Neural cell (in vitro differentiated cells): Measurements from ENCODE around the gene SLC25A13. TPM values are rescaled to one million over a fixed set of nuclear protein-coding genes. Genes with fewer than 3 reads are reported as not detected.

Experiments
- H2AFZ ChIP-seq: fragments of 200-600, 300-800 bp; sonication (generic), shearing (Covaris generic); 2 replicates; pipeline ENCODE4 v1.6.0; 2014; ENCODE audit warnings: low read depth, mild to moderate bottlenecking, antibody characterized with exemption, low read length, moderate library complexity
- H3F3A ChIP-seq: fragments of 200-600 bp; shearing (Covaris generic); 2 replicates; pipeline ENCODE4 v1.6.1; 2016; ENCODE audit warnings: mild to moderate bottlenecking, moderate library complexity, mixed read lengths, antibody characterized with exemption, low read length; ENCODE audit not compliant: insufficient read depth, poor library complexity, severe bottlenecking
- H3K27ac ChIP-seq: fragments of 200-600, 300-800 bp; sonication (generic), shearing (Covaris generic); 2 replicates; pipeline ENCODE4 v1.5.1; 2014; ENCODE audit warnings: mild to moderate bottlenecking, low read length, moderate library complexity
- H3K27me3 ChIP-seq: fragments of 300-800, 200-600 bp; sonication (generic), shearing (Covaris generic); 2 replicates; pipeline ENCODE4 v1.6.0; 2014; ENCODE audit warnings: mild to moderate bottlenecking, low read depth, low read length, moderate library complexity; ENCODE audit not compliant: insufficient read depth
- H3K36me3 ChIP-seq: fragments of 300-800, 200-600 bp; sonication (generic), shearing (Covaris generic); 2 replicates; pipeline ENCODE4 v1.5.1; 2014; ENCODE audit warnings: mild to moderate bottlenecking, antibody characterized with exemption, low read length, moderate library complexity; ENCODE audit not compliant: insufficient read depth
- H3K4me2 ChIP-seq: fragments of 300-800, 200-600 bp; sonication (generic), shearing (Covaris generic); 2 replicates; pipeline ENCODE4 v1.6.0; 2014; ENCODE audit warnings: mild to moderate bottlenecking, low read length
- H3K4me3 ChIP-seq: fragments of 300-800, 200-600 bp; sonication (generic), shearing (Covaris generic); 2 replicates; pipeline ENCODE4 v1.5.1; 2014; ENCODE audit warnings: mild to moderate bottlenecking, low read length, moderate library complexity
- H3K79me2 ChIP-seq: fragments of 200-600 bp; shearing (Covaris generic); replicated peaks from 2 replicates; pipeline ENCODE4 v1.6.0; 2014; ENCODE audit warnings: mild to moderate bottlenecking, low read length, moderate library complexity; ENCODE audit not compliant: insufficient read depth
- H3K9ac ChIP-seq: fragments of 300-800, 200-600 bp; sonication (generic), shearing (Covaris generic); 2 replicates; pipeline ENCODE4 v1.6.1; 2016; ENCODE audit warnings: mild to moderate bottlenecking, low read length, mixed read lengths
- H3K9me2 ChIP-seq: fragments of 200-600 bp; shearing (Covaris generic); 2 replicates; pipeline ENCODE4 v1.6.1; 2016; ENCODE audit warnings: mild to moderate bottlenecking, low read length, mixed read lengths; ENCODE audit not compliant: insufficient read depth
- H3K9me3 ChIP-seq: fragments of 200-600, 300-800 bp; sonication (generic), shearing (Covaris generic); 2 replicates; pipeline ENCODE4 v1.6.1; 2016; ENCODE audit warnings: mild to moderate bottlenecking, mixed run types, low read length, moderate library complexity, mixed read lengths
- H4K20me1 ChIP-seq: fragments of 200-600 bp; shearing (Covaris generic); 2 replicates; pipeline ENCODE4 v1.6.1; 2016; ENCODE audit warnings: mild to moderate bottlenecking, mixed run types; ENCODE audit not compliant: insufficient read depth
- CTCF ChIP-seq: fragments of 450-650 bp; IDR thresholded peaks from 2 replicates; pipeline ENCODE4 v1.5.1; 2014; ENCODE audit warnings: antibody characterized with exemption, mild to moderate bottlenecking, moderate library complexity; ENCODE audit not compliant: poor library complexity, severe bottlenecking
- EP300 ChIP-seq: fragments of 450-650 bp; conservative IDR thresholded peaks from 2 replicates; pipeline ENCODE4 v1.6.1; 2014; ENCODE audit warnings: antibody characterized with exemption, mild to moderate bottlenecking, moderate library complexity; ENCODE audit not compliant: poor library complexity, severe bottlenecking
- EZH2 ChIP-seq: fragments of 200-600, 300-800 bp; shearing (Covaris generic), sonication (generic); IDR thresholded peaks from 2 replicates; pipeline ENCODE4 v1.6.1; 2014; ENCODE audit warnings: antibody characterized with exemption, low read length, borderline replicate concordance, mild to moderate bottlenecking; ENCODE audit not compliant: insufficient read depth, poor library complexity, severe bottlenecking
- MXI1 ChIP-seq: fragments of 450-650 bp; conservative IDR thresholded peaks from 2 replicates; pipeline ENCODE4 v1.6.1; 2014; ENCODE audit warnings: antibody characterized with exemption, mild to moderate bottlenecking; ENCODE audit not compliant: poor library complexity, severe bottlenecking
- POLR2AphosphoS5 ChIP-seq: IDR thresholded peaks from 2 replicates; pipeline ENCODE4 v1.6.1; 2012
- RAD21 ChIP-seq: fragments of 450-650 bp; conservative IDR thresholded peaks from 2 replicates; pipeline ENCODE4 v1.6.1; 2014; ENCODE audit warnings: antibody characterized with exemption, mild to moderate bottlenecking, moderate library complexity
- REST ChIP-seq: IDR thresholded peaks from 2 replicates; pipeline ENCODE4 v1.6.1; 2012; ENCODE audit warnings: borderline replicate concordance
- SMC3 ChIP-seq: fragments of 450-650 bp; conservative IDR thresholded peaks from 2 replicates; pipeline ENCODE4 v1.6.1; 2014; ENCODE audit warnings: antibody characterized with exemption, mild to moderate bottlenecking, moderate library complexity; ENCODE audit not compliant: poor library complexity
- TAF1 ChIP-seq: IDR thresholded peaks from 2 replicates; pipeline ENCODE4 v1.6.1; 2012; ENCODE audit warnings: low read depth
- polyA plus RNA-seq: library from polyadenylated mRNA; depleted of rRNA; stranded (reverse); fragments of >200 nt; gene quantifications from 2 replicates; pipeline ENCODE4 v1.2.3, GENCODE V29; 2014

The SLC25A13 gene
- polyA plus RNA-seq, 1 donor from 2014 or later = 20.2 TPM

DNA sequence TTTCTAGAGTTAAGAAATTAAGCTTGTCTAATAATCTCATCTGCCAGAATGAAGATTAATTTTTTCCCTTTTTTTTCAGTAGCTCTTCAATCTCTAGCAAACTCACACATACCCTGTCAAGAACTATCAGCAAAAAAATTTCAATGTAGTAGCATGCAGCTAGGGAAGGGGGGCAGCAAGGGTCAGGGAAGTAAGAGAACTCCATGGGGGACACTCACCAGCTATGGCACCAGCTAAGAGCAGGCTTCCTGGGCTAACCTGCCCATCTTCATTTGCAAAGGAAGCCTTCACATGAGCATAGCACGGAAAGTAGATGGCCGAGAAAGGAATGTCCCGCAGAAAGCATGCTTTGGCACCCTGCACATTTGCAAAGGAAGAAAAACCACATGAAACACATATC is 190.4 kb downstream of the SLC25A13 start:
- Histone ChIP-seq H3K27me3 (no peaks in the 10 kb centered on the region), H3F3A (no peaks in the 10 kb centered on the region), H3K9me2 (no peaks in the 10 kb centered on the region), H2AFZ (no peak overlapping the region), H3K9me3 (no peaks in the 10 kb centered on the region), H4K20me1 (no peaks in the 10 kb centered on the region), H3K4me2 (no peak overlapping the region), H3K27ac (no peak overlapping the region), H3K4me3 (no peak overlapping the region), H3K9ac (no peak overlapping the region), H3K36me3 (no peaks in the 10 kb centered on the region), H3K79me2 (no peaks in the 10 kb centered on the region)
- TF ChIP-seq EP300 (no peak), TAF1 (no peak), EZH2 (no peak), POLR2AphosphoS5 (no peak), CTCF (no peak), MXI1 (no peak), REST (no peak), SMC3 (no peak), RAD21 (no peak)

GRCh38 chr7:96127746-96128145 is 194.2 kb downstream of the SLC25A13 start:
- TF ChIP-seq MXI1 = no peak
- TF ChIP-seq POLR2AphosphoS5 = no peak
- no peak for TF ChIP-seq SMC3
- TF ChIP-seq CTCF = no peak
- TF ChIP-seq REST = no peak
- no peak for TF ChIP-seq EZH2
- no peak for TF ChIP-seq RAD21
- no peak for TF ChIP-seq EP300
- no peak for TF ChIP-seq TAF1
- Histone ChIP-seq H2AFZ (no peak overlapping the region), H4K20me1 (no peaks in the 10 kb centered on the region), H3K27ac (no peak overlapping the region), H3K4me2 (no peak overlapping the region), H3K9me3 (no peaks in the 10 kb centered on the region), H3K4me3 (no peak overlapping the region), H3K36me3 (no peaks in the 10 kb centered on the region), H3K9ac (no peak overlapping the region), H3K79me2 (no peaks in the 10 kb centered on the region), H3K27me3 (no peaks in the 10 kb centered on the region), H3K9me2 (no peaks in the 10 kb centered on the region), H3F3A (no peaks in the 10 kb centered on the region)
